AG09309 (cell line): ENCODE measurements around the gene PCDHB1.
A peak's percentile ranks its signal among the peaks of the same experiment; 100 is the strongest.
"Not testable (repeated sequence)": the region's sequence is repeated elsewhere in the genome, so short reads cannot be mapped to it uniquely, and the experiment has no call there.

ENCODE experiments used
- DNase-seq: peaks from one replicate; pipeline ENCODE4 v3.0.0-alpha.2; 2010; ENCODE audit warnings: low read depth
- H3K4me3 ChIP-seq: 2 replicates; pipeline ENCODE4 v1.5.1; 2011; ENCODE audit warnings: mild to moderate bottlenecking, low read depth, low read length, moderate library complexity; ENCODE audit not compliant: control insufficient read depth
- CTCF ChIP-seq: IDR thresholded peaks from 2 replicates; pipeline ENCODE4 v1.5.1; 2011; ENCODE audit warnings: mild to moderate bottlenecking, low read depth, low read length, inconsistent platforms; ENCODE audit not compliant: insufficient read depth, control insufficient read depth; ENCODE audit errors: missing control alignments

Gene PCDHB1

GRCh38 chr5:141100243-141100805 is 49.1 kb downstream of the PCDHB1 start, which contains the start of gene PCDHB3:
Gene PCDHB3 (plus strand): TSS chr5:141100473. CDS start chr5:141100650, 177 bp downstream.
- H3K4me3 ChIP-seq = no peak within 1 kb of the TSS
- peak; percentile 32 for DNase-seq

GRCh38 chr5:141101059-141101458 is 49.9 kb downstream of the PCDHB1 start:
- DNase-seq = no peak
- H3K4me3 ChIP-seq = no peak overlapping the region
- no peak for TF ChIP-seq CTCF

More at GRCh38 chr5:141100243-141100805, 49.1 kb downstream of the PCDHB1 start, which contains the start of gene PCDHB3:
- peak; percentile 47 for TF ChIP-seq CTCF

GRCh38 chr5:141102070-141102469 is 50.9 kb downstream of the PCDHB1 start:
- not testable (repeated sequence) for H3K4me3 ChIP-seq, DNase-seq

- not testable (repeated sequence) for H3K4me3 ChIP-seq, DNase-seq
These were observed 51.3 kb downstream of the PCDHB1 start for GRCh38 chr5:141102471-141102870.

GRCh38 chr5:141105350-141105749 is 54.2 kb downstream of the PCDHB1 start:
- no peak for TF ChIP-seq CTCF
- H3K4me3 ChIP-seq = no peak overlapping the region
- DNase-seq = no peak
